Fibroblast of lung (primary cell): ENCODE results near the gene STX5. TPM values are rescaled to one million over a fixed set of nuclear protein-coding genes. Genes with fewer than 3 reads are reported as not detected.
"Not testable (repeated sequence)": the region's sequence is repeated elsewhere in the genome, so short reads cannot be mapped to it uniquely, and the experiment has no call there.

Experiments
- DNase-seq, 2 donors: peaks; one replicate each; pipeline versions ENCODE4 v3.0.0 to v3.0.0-alpha.2; 2010; ENCODE audit warnings: low read depth in 2 of 2
- H2AFZ ChIP-seq: 2 replicates; pipeline ENCODE4 v1.5.1; 2012; ENCODE audit warnings: low read length, control low read depth, inconsistent platforms
- H3K27ac ChIP-seq: 2 replicates; pipeline ENCODE4 v1.5.1; 2011; ENCODE audit warnings: low read length, control low read depth; ENCODE audit not compliant: insufficient read depth
- H3K27me3 ChIP-seq: 2 replicates; pipeline ENCODE4 v1.5.1; 2011; ENCODE audit warnings: mild to moderate bottlenecking, low read length; ENCODE audit not compliant: control insufficient read depth, insufficient read depth
- H3K36me3 ChIP-seq: 2 replicates; pipeline ENCODE4 v1.5.1; 2011; ENCODE audit warnings: low read length; ENCODE audit not compliant: control insufficient read depth, insufficient read depth
- H3K4me1 ChIP-seq: 2 replicates; pipeline ENCODE4 v1.5.1; 2011; ENCODE audit warnings: low read length; ENCODE audit not compliant: control insufficient read depth, insufficient read depth; ENCODE audit errors: extremely low read depth
- H3K4me2 ChIP-seq: 2 replicates; pipeline ENCODE4 v1.5.1; 2011; ENCODE audit warnings: low read length, control low read depth; ENCODE audit not compliant: insufficient read depth; ENCODE audit errors: extremely low read depth
- H3K4me3 ChIP-seq, 4 experiments: fragments of 200-600 bp in 1 of 4; sonication (generic) in 1 of 4; replicated peaks in 1 of 4; 2 replicates each; pipeline ENCODE4 v1.5.1; 2011 to 2016; ENCODE audit warnings: low read length in 4 of 4, low read depth in 3 of 4, mild to moderate bottlenecking in 3 of 4, control low read depth in 2 of 4, inconsistent platforms in 1 of 4, mixed read lengths in 1 of 4; ENCODE audit not compliant: insufficient read depth in 1 of 4; ENCODE audit errors: control extremely low read depth in 1 of 4
- H3K79me2 ChIP-seq: 2 replicates; pipeline ENCODE4 v1.5.1; 2012; ENCODE audit warnings: mild to moderate bottlenecking, low read length, inconsistent platforms; ENCODE audit not compliant: control insufficient read depth, insufficient read depth
- H3K9ac ChIP-seq: 2 replicates; pipeline ENCODE4 v1.5.1; 2011; ENCODE audit warnings: mild to moderate bottlenecking, low read length, control low read depth; ENCODE audit not compliant: insufficient read depth
- H3K9me3 ChIP-seq: 2 replicates; pipeline ENCODE4 v1.5.1; 2012; ENCODE audit warnings: low read depth, low read length; ENCODE audit not compliant: control insufficient read depth, insufficient read depth
- H4K20me1 ChIP-seq: 2 replicates; pipeline ENCODE4 v1.5.1; 2011; ENCODE audit warnings: low read length; ENCODE audit not compliant: control insufficient read depth, insufficient read depth; ENCODE audit errors: extremely low read depth
- CTCF ChIP-seq, 2 donors: IDR thresholded peaks in 1 of 2; conservative IDR thresholded peaks in 1 of 2; 1 replicate in 1 of 2; 2 replicates in 1 of 2; pipeline ENCODE4 v1.5.1; 2011 to 2012; ENCODE audit warnings: low read length in 2 of 2, control low read depth in 1 of 2, inconsistent platforms in 1 of 2, low read depth in 1 of 2, mild to moderate bottlenecking in 1 of 2
- EZH2 ChIP-seq: IDR thresholded peaks from 2 replicates; pipeline ENCODE4 v1.5.1; 2012; ENCODE audit warnings: low read length, control low read depth, mild to moderate bottlenecking; ENCODE audit errors: missing control alignments
- polyA plus RNA-seq, 2 donors: library from polyadenylated mRNA; depleted of rRNA in 1 of 2; stranded (reverse) in 1 of 2; unstranded in 1 of 2; fragments of >200 nt; gene quantifications; 2 replicates each; pipeline ENCODE4 v1.2.1, GENCODE V29; 2011 to 2012; ENCODE audit warnings: missing spikeins in 1 of 2
- total RNA-seq: library from RNA; depleted of rRNA; stranded (reverse); fragments of >200 nt; gene quantifications from 2 replicates; pipeline ENCODE4 v1.2.1, GENCODE V29; 2014

Gene STX5
- total and polyA plus RNA-seq, 2 donors (not counting 1 experiment from before 2014, with no cell fraction given), result 44.9 to 48.9 TPM

GRCh38 chr11:62830904-62831519 lies 839 bp downstream of the STX5 start:
- Histone ChIP-seq H3K27ac (peak overlapping the region; percentile 99), H2AFZ (no peak overlapping the region), H3K9ac (peak overlapping the region; percentile 99), H3K79me2 (peaks cover 43% of the 10 kb centered on the region), H3K27me3 (no peaks in the 10 kb centered on the region), H3K4me2 (peak overlapping the region; percentile 79), H3K4me3 (peak overlapping the region; percentile 79 to 98 (median 92)), H3K36me3 (peaks cover 18% of the 10 kb centered on the region), H4K20me1 (no peaks in the 10 kb centered on the region), H3K4me1 (peaks cover 6% of the 10 kb centered on the region), H3K9me3 (no peaks in the 10 kb centered on the region)
- no peak for DNase-seq
- TF ChIP-seq EZH2 (no peak), CTCF (conservative IDR thresholded peaks at IDR 0.05 in 1 of 2, IDR thresholded peaks at IDR 0.05 in 1 of 2; ENCODE audit: low read depth in 1 of 2, low read length in 2 of 2) (no peak)

- not testable (repeated sequence) for H3K9ac ChIP-seq, H4K20me1 ChIP-seq, H3K4me3 ChIP-seq, H3K4me1 ChIP-seq, H3K9me3 ChIP-seq, H3K4me2 ChIP-seq, DNase-seq, H3K27ac ChIP-seq, H2AFZ ChIP-seq, H3K27me3 ChIP-seq
- H3K36me3 ChIP-seq, result peaks cover 18% of the 10 kb centered on the region
- H3K79me2 ChIP-seq, result peaks cover 39% of the 10 kb centered on the region
Measured at GRCh38 chr11:62828130-62828529, 3.7 kb downstream of the STX5 start.

- Histone ChIP-seq H3K79me2 (peaks cover 13% of the 10 kb centered on the region), H3K4me1 (no peaks in the 10 kb centered on the region), H3K27ac (no peak overlapping the region), H2AFZ (no peak overlapping the region), H3K9ac (no peak overlapping the region), H4K20me1 (no peaks in the 10 kb centered on the region), H3K4me2 (no peak overlapping the region), H3K9me3 (no peaks in the 10 kb centered on the region), H3K36me3 (peaks cover 28% of the 10 kb centered on the region), H3K4me3 (no peak overlapping the region), H3K27me3 (no peaks in the 10 kb centered on the region)
- no peak for DNase-seq
- TF ChIP-seq EZH2, result no peak
- TF ChIP-seq CTCF (conservative IDR thresholded peaks at IDR 0.05 in 1 of 2, IDR thresholded peaks at IDR 0.05 in 1 of 2; ENCODE audit: low read depth in 1 of 2, low read length in 2 of 2), result no peak
Measured at GRCh38 chr11:62823677-62824076, 8.2 kb downstream of the STX5 start.
